ENCODE measurements around the gene SYT2.

DNA sequence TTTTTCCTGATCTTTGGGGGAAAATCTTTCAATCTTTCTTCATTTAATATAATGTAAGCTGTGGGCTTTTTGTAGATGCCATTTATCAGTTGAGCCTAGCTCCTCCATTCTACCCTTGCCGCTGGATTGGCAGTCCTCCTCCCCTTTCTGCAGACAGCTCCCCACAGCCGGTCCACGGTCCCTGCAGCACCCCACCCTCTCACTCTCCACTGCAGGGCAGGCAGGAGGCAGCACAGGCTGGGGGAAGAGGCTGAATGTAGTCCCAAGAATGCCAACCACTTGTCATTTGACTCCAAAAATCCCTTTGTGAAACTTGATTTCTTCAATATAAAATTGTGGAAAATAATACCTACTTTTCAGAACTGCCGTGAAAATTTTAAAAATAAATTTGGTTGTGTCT, 96.7 kb downstream of the SYT2 start:
- TF ChIP-seq, protein P1, sequence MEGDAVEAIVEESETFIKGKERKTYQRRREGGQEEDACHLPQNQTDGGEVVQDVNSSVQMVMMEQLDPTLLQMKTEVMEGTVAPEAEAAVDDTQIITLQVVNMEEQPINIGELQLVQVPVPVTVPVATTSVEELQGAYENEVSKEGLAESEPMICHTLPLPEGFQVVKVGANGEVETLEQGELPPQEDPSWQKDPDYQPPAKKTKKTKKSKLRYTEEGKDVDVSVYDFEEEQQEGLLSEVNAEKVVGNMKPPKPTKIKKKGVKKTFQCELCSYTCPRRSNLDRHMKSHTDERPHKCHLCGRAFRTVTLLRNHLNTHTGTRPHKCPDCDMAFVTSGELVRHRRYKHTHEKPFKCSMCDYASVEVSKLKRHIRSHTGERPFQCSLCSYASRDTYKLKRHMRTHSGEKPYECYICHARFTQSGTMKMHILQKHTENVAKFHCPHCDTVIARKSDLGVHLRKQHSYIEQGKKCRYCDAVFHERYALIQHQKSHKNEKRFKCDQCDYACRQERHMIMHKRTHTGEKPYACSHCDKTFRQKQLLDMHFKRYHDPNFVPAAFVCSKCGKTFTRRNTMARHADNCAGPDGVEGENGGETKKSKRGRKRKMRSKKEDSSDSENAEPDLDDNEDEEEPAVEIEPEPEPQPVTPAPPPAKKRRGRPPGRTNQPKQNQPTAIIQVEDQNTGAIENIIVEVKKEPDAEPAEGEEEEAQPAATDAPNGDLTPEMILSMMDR (IDR thresholded peaks at IDR 0.05): no peak
- TF ChIP-seq ZFX (IDR thresholded peaks at IDR 0.05; ENCODE audit: borderline replicate concordance): no peak
